Measurements from ENCODE around the gene NOG.

NOG gene

DNA sequence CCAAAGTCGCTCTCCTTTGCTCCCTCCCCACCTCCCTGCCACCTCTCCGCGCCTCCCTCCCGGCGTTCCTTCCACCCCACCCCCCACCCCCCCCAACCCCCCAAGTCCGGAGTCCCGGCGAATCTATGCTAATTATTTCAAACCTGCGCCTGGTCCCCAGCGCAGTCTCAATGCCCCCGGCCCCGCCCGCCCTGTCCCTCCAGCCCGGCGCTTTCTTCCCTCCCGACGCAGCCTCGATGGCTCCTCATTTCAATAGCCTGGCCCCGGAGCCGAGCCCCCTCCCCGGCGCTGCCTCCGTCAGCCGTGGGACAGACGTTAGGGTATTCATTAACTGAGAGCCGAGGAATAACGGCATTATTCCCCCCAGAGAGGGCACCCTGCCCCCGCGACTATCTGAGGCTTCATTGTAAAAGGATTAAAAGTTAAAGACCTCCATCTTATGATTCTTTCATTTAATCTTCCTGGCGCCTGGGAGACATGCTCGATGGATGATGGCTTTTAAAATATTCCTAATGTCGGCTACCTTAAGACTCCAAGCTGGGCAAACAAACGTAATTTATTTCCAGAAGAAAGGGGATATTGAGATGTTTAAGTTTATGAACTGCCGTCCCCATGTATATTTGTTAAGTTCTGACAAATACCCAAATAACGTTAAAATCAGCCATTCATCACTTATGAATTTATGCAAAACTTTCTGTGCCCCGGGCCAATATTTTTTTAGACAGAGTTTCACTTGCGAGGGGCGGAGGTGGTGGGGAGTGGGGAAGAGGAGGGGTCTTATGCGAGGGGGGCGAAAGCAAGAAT is 3.4 kb downstream of the NOG start:
- DNase-seq (ENCODE audit: low read depth in 3 of 3) = no peak

DNA sequence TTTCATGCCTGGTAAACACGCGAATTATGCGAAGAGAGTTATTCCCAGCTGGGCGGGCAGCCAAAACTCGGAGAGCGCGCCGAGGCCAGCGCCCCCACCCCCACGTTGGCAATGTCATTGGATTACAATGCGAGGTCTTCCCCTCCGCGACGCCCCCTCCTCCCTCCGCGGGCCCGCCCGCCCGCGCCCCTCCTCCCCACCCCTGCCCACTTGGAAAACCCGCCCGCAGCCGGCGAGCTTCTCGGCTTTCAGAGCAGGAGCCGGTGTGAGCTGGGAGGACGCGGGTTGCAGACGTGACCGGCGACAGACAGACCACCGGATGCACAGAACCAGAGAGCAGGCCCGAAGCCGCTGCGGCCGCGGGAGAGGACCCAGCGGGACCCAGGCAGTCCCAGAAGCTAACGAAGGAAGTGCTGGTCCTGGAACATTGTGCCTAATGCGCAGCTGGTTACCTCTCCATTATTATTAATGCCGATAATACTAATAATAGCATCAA is 4.0 kb downstream of the NOG start:
- peak in 1 of 3 experiments; percentile 21 for DNase-seq (ENCODE audit: low read depth in 3 of 3)

DNA sequence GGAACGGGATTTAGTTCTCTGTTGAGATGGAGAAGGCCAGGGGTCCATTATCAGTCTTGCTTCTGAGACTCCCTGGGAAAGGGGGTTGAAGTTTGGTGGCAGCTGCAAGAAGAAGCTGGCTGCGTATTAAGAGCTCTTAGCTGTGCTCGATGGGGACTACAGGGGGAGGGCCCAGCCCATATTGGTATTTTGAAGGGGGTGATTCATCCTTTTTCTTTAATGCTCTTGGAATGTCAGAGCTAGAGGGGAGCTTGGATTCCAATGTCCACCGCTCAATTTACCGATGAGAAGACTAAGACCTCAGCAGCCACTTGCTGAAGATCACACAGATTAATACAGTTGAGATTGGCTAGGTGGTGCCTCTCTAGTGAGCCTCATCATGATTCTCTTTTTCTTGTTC is 5.0 kb downstream of the NOG start:
- DNase-seq (ENCODE audit: low read depth in 3 of 3) = no peak

- DNase-seq (ENCODE audit: low read depth in 3 of 3) = no peak
These were observed 5.6 kb downstream of the NOG start for GRCh38 chr17:56599088-56599487.

DNA sequence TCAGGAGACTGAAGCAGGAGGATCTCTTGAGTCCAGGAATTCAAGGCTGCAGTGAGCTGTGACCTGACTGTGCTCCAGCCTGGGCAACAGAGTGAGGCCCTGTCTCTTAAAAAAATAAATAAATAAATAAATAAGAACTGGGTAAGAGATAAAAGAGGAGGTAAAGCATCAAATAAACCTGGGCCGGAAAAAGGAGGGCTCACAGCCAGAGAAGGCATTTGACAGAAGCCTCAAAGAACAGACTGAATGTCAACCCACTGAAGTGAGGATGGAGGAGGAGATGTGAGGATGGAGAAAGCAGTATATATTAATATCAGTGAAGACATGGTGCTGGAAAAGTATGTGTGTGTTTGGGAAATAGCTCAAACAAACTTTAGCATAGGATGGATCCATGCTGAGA is 6.1 kb downstream of the NOG start:
- DNase-seq (ENCODE audit: low read depth in 3 of 3) = no peak

GRCh38 chr17:56600256-56600655 is 6.8 kb downstream of the NOG start:
- no peak for DNase-seq (ENCODE audit: low read depth in 3 of 3)

- DNase-seq (ENCODE audit: low read depth in 3 of 3) = no peak
These were observed 8.1 kb downstream of the NOG start for GRCh38 chr17:56601591-56601990.

- peak in 1 of 3 experiments; percentile 21 for DNase-seq (ENCODE audit: low read depth in 3 of 3)
These were observed 9.0 kb downstream of the NOG start for GRCh38 chr17:56602292-56603130.

- DNase-seq (ENCODE audit: low read depth in 3 of 3) = no peak
These were observed 10.2 kb downstream of the NOG start for GRCh38 chr17:56603486-56604238.

- no peak for DNase-seq (ENCODE audit: low read depth in 3 of 3)
These were observed 11.3 kb downstream of the NOG start for GRCh38 chr17:56604691-56605290.

GRCh38 chr17:56608944-56609343 is 15.4 kb downstream of the NOG start:
- no peak for DNase-seq (ENCODE audit: low read depth in 3 of 3)

DNA sequence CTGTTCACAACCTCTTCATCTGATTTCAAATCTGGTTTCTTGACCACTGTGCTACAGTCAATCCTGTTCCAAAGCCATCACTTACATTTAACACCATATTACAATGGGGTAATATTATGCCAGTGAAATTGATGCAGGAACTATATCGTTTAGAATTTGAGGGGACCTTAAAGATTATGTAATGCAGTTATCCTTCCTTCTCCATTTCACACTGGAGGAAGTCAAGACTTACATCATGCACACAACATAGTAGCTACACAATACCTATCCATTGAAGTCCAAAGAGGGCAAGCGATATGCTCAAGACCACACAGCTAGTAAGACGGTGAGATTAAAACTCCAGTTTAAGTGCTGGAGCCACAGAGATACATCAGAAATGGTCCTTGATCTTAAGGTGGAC is 16.8 kb downstream of the NOG start:
- no peak for DNase-seq (ENCODE audit: low read depth in 3 of 3)

GRCh38 chr17:56613131-56613530 is 19.6 kb downstream of the NOG start:
- DNase-seq (ENCODE audit: low read depth in 3 of 3) = no peak

- DNase-seq (ENCODE audit: low read depth in 3 of 3) = no peak
These were observed 21.0 kb downstream of the NOG start for GRCh38 chr17:56614522-56614921.

- DNase-seq (ENCODE audit: low read depth in 3 of 3) = no peak
These were observed 22.7 kb downstream of the NOG start for GRCh38 chr17:56616239-56616638.

DNA sequence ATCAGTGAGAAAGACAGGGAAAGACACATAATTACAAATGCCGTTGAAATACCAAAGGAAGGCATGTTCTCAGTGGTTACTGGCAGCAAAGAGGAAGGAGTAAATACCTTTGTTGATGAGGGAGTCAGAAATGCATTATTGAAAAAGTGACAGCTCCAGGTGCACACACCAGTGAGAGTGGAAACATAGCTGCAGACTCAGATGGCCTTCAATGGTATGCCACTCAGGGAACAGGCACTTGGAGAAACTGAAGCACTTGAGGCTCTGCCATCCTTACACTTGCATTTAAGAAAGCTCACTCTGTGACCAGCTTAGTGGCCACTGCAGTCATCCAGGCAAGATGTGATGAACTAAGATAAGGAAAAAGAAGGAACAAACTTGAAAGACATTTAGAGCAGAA is 29.9 kb downstream of the NOG start:
- no peak for DNase-seq (ENCODE audit: low read depth in 3 of 3)

- no peak for DNase-seq (ENCODE audit: low read depth in 3 of 3)
These were observed 30.8 kb downstream of the NOG start for GRCh38 chr17:56624309-56624708.

- no peak for DNase-seq (ENCODE audit: low read depth in 3 of 3)
These were observed 31.4 kb downstream of the NOG start for GRCh38 chr17:56624912-56625311.

DNA sequence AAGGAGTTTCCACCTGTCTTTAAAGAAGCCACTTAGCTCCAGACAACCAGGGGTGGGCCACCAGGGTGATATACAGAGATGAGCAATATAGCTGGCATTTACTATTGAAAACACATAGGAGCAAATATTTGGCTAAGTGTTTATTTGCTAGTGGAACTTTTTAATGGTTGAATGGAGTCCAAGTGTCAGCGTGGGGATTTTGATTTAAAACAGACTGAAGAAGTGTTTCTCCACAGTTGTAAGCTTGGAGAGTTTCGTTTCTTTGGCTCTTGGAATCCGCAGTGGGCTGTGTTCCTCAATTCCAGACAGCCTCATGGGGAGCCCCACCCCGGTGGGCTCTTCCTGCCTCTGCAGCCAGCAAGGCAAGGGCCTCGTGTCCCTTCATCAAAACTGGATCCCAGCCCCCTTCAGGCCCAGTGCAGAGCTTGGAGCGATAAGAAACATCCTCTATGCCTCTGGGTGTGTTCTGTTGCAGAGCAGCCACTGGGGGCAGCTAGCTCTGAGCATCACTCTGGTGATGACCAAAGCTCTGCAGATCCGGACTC is 36.1 kb downstream of the NOG start:
- no peak for DNase-seq (ENCODE audit: low read depth in 3 of 3)

GRCh38 chr17:56630202-56630601 is 36.7 kb downstream of the NOG start:
- no peak for DNase-seq (ENCODE audit: low read depth in 3 of 3)

GRCh38 chr17:56633681-56634080 is 40.2 kb downstream of the NOG start:
- no peak for DNase-seq (ENCODE audit: low read depth in 3 of 3)
